GM18499 (cell line): ENCODE data around the gene INSIG2.
"Not testable (repeated sequence)": the region's sequence is repeated elsewhere in the genome, so short reads cannot be mapped to it uniquely, and the experiment has no call there.

Source experiments
- ATAC-seq: cut with Tn5 transposase; IDR thresholded peaks from one replicate; pipeline ENCODE4 v1.9.1; 2021; ENCODE audit warnings: moderate number of reproducible peaks; ENCODE audit not compliant: insufficient read depth, unreplicated experiment

Gene INSIG2

DNA sequence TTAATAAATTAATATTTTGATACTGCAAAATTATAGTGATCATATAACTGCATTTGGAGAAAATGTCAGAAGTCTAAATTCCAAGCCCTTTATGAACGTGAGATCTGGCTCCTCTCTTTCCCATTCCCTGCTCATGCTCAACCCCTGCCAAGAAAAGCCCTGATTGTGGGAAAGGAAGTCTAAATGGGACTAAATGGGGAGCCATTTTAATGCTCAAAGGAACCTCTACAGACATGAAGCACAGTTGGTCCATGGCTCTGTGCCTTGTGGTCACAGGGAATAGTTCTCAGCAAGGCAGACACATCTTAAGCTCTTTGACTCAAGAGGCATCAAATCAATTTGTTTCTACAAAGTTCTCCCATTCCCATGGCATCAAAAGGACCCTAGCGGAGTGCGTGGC, 29.3 kb upstream of the INSIG2 start:
- ATAC-seq = no peak

DNA sequence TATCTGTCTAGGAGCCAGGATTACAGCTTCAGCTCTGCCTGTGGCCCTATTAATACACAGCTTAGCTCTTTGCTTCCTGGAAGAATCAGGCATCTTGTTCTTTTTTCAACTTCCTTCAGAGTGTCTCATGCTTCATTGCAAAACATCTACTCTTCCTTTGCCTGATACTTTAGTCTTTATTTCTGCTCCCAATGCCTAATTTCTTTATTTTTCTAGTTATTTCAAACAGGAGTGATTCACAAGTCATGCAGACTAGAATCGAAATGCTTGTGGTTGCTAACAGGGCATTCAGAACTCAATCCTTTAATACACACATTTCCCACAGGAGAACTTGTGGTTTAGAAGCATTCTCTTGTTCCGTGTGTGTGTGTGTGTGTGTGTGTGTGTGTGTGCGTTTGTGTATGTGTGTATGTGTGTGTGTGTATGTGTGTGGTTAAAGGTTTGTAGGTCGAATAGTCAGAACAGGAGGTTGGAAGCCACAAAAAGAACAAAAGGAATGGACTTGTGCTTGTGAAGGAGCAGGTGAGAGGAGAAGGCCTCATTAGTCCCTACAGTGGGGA, 28.3 kb upstream of the INSIG2 start:
- ATAC-seq = no peak

DNA sequence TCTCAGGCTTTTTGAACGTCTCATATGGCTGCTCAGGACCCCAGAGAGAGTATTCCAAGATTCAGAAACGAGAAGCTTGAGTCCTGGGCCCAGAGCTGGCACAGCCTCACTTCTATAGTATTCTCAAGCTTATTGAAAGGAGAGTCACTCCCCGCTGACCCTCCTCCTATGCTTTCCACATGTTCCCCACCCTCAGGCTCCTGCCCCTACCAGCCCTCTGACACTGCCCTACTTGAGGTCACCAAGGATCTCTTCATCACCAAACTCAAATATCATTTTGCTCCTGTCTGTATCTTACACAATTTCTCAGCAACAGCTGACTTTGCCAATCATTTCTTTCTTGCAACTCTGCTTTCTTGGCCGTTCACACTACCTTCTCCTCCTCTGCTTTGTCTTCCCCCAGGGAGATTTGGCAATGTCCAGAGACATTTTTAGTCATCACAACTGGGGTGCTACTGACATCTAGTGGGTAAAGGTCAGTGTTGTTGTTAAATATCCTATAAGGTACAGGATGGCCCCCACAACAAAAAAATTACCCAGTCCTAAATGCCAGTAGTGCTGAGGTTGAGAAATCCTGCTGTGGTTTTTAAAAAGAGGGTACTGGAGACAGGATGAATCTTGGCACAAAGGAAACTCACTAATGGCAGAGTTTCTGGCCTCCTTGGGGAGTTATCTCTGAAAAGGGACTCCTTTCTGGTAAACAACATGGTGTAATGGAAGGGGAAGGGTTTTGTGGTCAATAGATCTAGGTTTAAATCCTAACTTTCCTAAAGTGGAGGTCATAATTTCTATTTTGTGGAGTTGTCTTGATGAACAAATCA, 26.9 kb upstream of the INSIG2 start:
- peak; percentile 62 for ATAC-seq

DNA sequence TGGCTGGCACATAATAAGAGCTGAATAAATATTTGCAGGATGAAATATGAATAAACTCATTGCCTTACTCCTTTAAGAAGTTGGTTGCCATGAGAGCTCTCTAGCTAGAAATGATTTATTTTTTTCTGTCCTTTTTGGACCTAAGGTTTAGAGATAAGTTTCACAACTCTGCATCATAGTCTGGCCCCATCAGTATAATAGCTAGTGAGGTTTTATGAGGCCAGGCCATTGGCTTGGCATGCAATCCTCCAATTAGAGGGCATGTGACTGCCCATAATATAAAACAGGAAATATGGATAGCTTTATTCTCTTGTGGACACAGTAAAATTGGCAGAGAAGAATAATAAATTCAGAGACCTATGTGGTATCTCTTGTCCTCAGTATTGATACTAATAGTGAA, 26.2 kb upstream of the INSIG2 start:
- ATAC-seq = no peak

DNA sequence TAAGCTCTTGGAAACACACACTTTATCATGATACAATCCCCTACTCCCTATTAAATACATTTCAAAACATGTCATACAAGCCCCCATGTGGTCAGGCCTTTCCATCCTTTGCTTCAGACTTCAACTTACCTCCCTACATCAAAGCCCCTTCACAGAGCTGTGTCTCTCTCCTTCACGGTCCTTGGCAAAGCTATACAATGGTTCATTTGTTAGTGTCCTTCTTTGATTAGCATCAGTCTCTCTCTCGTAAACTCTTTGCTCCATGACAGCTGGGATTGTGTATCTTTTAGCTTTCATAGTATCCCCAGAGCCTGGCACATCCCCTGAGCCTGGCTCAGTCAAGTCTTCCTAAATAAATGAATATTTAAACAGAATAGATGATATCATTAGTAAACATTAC, 25.6 kb upstream of the INSIG2 start:
- ATAC-seq = no peak

DNA sequence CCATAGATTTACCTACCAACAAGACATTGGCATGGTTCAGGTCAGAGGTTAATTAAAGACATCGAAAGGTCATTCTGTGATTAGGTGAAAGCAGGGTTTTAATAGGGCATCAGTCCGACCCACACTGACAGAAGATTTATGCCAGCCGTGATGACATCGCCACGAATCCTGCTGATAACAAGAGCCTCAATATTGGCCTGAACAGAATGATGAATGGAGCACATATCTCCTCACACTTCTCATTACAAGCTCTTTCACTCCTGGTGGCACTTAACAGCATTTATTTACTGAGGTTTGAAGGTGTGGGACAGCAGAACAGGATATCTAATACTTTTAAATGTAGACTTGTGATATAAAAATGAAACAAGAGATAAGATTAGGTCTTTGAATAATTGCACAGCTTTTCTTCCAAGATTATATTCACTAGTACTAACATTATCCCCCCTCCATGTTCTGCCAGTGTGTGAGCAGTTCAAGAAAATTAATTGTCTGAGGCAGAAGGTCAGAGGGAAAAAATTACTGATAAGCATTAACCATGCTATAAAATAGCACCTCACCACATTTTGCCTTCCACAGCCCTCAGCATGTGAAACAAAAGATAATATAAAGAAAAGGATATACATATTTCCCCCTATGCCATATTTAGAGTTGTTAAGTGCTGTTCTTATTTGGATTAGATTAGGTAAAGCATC, 23.1 kb upstream of the INSIG2 start:
- no peak for ATAC-seq

DNA sequence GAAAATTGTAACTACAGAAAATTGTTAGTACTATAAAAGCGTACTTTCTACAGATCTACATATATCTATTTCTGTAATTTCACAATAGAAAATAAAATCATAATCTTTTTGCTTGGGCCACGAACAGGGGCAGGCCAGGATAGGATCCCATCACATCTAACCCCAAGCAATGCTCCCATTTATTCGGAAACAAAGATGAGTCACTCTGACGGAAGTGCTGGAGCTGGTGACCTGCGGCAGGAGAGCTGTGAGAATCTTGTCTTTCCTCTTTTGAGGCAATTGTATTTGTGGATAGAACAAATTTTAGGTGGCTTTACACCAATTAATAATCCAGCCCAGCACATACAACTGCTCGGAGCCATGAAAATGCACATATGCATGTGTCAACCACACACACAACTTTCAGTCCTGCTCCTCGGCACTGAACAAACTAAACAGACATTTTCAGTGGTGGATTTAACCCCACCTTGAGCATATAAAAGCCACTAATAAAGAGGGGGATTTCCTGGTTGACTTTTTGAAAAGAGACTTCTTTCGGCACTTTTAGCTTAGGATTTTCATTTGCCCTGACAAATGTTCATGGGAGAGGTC, 22.3 kb upstream of the INSIG2 start:
- ATAC-seq = no peak

DNA sequence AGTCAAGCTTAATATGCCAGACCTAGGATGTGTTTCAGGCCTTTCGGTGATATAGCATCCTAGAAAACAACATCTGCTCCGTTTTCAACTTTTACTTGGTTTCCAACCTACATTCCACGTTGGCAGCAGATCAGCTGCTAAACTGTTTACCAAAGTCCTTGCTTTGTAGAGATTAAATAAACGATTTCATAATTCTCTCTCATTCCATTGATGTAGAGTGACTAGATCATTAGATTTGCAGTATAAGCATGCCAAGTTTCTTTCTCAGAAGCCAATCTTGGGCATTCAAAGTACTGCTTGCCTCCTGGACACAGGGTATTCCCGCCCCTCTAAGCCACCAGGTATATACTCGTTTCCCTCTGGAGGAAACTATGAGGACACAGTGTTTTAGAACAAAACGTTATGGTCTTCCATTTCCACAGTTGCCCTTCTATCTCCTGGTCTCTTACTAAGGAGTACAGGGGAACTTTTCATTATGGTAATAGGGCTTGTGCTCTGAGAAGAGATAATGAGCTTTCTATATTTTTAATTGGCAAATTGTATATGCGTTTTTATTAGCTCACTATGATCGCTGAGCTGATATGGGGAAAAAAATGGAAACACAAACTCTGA, 10.5 kb upstream of the INSIG2 start:
- no peak for ATAC-seq

DNA sequence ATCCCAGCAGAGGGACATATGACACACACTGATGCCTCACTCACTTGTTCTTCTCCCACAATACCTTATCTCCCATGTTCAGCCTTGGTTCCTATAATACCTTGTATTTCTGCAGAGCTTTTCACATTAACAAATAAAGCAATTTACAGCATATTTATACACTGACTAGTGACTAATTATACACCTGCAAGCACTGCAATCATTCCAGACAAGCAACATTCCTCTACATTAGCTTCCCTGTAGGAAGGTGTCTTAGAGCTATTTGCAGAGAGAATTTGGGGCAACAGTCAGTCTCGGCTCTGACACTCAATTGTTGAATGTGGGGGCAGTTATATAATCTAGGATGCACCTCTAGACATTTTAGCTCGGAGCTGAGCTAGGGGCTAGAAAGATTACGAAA, 9.5 kb upstream of the INSIG2 start:
- no peak for ATAC-seq

DNA sequence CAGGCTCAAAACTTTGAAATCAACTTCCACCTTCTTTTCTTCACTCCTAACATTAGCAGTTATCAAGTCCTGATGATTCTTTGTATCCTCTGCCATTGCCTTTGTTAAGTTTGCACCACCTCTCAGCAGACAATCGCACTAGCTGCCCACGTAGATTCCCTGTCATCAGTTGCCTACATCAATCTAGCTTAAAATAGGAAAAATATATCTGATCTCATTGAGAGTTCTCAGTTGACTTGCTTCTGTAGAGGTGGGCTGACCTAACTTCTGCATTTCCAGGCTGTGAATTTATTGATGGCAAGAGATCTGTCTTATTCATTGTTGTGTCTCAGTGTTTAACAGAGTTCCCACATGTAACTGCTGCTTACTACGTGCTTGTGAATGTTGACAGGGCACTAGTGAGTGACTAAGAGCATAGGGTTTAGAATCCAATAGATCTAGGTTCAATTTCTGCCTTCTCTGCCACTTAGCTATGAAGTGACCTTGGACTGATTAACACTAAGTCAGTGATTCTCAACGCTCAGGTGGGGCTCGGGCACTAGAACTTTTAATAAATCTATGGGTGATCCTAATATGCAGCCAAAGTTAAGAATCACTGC, 3.7 kb upstream of the INSIG2 start:
- no peak for ATAC-seq

DNA sequence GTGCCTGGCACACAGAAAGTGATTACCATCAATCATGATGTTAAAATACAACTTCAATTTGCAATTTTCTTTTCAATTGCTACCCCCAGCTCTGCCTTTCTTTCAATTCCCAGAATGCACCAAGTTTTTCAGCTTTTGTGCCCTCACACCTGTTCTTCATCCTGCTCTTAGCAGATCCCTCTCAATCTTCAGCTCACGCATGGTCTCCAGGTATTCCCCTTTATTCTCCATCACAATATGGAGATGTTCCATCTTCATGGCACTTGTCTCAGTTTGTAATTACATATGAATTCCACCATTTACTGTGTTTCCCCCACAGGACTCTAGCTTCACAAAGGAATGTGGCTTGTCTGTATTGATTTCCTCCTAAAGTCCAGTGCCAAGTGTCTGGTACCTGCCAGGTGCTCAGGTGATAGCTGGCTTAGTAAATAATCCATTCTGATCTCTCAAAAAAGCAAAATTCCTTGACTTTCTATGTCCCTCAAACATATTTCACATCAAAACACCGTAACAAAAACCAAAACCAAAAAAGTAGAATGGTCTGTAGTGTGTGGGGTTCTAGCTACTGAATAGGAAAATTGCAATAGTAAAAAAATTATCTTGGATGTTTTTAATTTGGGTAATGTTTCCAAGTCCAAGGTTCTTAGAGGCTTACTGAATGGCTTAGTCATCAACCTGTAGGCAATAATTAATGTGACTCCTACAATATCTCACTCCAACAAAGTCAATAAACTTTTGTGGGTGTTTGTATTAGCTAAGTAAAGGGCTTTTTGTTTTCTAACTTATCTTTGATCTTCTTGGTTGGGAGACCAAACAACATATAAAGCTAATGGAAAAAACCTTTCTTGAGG, 2.9 kb upstream of the INSIG2 start:
- ATAC-seq = no peak

DNA sequence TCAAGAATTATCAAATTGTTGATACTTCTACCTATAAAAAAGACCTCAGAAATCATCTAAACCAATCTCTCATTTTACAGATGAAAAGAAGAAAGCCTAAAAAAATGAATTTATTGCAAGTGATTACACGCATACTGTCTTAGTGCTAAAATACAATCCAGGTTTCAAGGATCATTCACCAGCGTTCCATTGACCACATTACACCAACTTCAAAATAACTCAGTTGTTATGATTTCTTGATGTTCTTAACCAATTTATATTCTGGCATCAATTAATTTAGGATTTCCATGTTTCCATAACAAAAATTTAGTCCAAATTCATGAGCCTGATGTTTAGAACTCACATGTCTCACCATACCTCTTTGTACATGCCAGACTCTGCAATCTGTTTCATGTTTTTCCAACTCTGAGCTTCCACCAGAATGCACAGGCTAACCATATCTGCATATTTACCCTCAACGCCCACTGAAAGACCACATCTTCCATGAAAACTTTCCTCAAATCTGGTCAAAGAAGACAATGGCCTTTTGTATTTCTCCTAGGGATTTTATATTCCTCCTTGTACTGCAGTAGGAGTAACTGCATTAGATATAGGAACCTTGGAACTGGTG, 2.1 kb upstream of the INSIG2 start:
- ATAC-seq = no peak

DNA sequence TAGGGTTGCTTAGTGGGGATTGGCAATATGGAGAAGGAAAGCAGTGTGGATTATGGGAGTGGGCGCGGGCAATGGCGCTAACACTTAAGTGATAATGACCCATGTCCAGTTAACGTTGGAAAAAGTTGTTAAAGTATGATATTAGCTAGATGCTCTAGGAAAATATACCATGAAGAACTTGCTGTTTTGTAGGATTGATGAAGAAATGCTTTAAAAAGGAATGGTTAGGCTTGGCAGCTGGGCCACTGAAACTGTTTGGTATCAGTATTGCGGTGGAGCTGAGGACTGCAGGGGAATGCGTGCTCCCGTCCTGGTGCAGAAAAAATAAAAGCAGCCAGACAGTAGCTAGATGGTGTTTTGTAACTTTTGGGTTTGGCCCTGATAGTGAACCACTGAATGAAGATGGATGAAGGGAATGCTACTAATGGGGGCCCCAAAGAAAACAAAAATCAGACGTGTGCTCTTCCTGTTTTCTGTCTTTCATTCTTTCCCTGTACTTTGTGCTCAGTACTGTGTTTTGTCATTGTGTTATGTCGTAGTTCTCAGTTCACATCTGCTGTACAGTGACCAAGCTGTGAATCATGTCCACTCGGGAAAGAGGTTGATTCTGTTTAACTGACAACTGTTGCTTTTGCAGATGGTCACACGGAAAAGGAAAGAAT, 999 bp downstream of the INSIG2 start:
- no peak for ATAC-seq

DNA sequence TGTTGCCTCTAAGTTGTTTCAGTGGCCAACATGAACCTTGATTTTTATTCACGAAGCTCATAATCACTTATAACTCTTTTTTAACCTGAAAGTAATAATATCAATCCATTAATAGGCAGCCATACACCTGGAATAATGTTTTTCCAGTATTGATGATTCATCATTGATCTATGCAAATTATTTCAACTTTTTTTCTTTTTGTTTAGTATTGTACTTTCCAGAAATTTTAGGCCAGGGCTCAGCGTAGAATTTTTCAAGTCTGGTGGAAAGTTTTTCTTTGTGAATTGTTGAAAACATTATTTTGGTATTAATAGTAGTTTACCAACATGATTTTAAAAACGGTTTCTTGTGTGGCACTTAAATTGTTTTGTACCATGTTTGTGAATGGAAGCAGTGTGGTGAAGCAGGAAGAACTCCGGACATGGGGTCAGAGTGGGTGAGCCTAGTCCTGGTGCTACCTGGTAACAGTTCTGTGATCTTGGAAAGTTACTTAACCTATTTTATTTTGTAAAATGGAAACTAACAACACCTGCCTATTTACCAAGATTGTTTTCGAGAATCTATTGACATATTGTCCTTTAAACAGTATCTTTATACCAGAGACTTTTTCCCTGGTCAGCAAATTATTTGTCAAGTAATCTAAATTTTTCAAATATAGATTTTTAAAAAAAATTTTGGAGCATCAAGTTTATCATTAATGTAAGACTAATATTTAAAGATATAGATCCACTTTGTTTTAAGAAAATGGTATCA, 2.3 kb downstream of the INSIG2 start:
- ATAC-seq = no peak

DNA sequence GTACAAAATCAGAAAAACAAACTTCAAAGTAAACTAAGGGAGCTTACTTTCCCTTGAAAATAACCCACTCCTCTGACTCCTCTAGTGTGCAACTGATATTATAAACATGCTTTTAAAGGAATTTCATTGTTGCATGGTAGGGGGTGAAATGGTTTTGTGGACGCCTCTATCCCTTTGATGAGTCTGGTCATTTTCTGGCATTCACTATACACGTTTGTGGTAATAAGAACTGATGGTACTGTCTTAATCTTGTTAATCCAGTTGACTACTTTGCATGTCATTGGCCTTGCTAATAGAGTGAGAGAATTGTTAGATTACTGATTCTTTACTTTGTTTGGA, 2.8 kb downstream of the INSIG2 start:
- ATAC-seq = no peak

DNA sequence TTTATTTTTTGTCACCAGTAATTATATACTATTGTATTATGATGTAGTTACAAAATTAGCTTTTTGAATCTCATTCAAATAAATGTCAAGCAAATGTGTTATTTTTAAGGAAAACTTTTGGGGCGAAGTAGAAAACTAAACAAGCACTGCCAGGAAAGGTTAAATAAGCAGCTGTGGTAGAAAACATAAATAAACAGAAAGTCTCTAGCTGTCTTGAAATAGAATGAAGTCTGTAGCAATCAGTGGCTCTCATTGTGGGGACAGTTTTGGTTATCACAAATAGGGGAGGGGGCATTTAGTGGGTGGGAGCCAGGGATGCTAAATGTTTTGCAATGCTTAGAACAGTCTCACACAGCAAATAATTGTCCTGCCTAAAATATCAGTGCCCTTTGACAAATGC, 3.4 kb downstream of the INSIG2 start:
- ATAC-seq = no peak

DNA sequence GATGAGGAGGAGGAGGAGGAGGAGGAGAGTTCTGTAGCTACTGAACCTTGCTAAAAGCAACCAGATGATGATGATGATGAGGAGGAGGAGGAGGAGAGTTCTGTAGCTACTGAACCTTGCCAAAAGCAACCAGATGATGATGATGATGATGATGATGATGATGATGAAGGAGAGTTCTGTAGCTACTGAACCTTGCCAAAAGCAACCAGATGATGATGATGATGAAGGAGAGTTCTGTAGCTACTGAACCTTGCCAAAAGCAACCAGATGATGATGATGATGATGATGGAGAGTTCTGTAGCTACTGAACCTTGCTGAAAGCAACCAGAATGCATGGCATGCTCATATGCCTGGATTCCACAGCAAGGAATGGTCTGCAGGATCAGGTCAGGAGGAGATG, 5.8 kb downstream of the INSIG2 start:
- ATAC-seq = not testable (repeated sequence)

DNA sequence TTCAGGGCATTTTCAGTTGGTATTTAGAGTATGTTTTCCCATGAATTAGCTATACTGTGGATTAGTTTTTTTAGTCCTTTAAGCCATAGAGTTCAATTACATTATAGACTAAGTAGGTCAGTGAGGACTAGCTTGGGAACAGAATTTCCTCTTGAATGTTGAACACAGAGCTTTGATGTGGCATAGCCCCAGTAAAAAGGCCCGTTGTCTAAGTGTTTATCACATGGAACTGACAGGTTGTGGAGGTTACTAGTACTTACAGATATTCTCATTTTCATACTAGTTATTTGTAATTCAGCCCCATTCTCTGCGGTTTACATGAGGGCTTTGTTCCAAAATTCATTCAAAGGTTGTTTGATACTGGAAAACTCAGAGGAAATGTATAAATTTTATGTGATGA, 6.2 kb downstream of the INSIG2 start:
- no peak for ATAC-seq
